Activated CD8-positive, alpha-beta T cell treated with anti-CD3 and anti-CD28 coated beads for 36 hours (primary cell): ENCODE data around the gene SLC35B1. TPM values are rescaled to one million over a fixed set of nuclear protein-coding genes. Genes with fewer than 3 reads are reported as not detected.
A peak's percentile ranks its signal among the peaks of the same experiment; 100 is the strongest.

Experiments used
- ATAC-seq: fragments of 200-7000 bp; cut with Tn5 transposase; one replicate; pipeline ENCODE4 v1.10.0; 2021; ENCODE audit warnings: mild to moderate bottlenecking, moderate library complexity
- CTCF ChIA-PET: fragments of 350-600 bp; sonication (Branson Sonifier 250); formaldehyde crosslinking; loops from one replicate; lab custom pipeline; 2021; ENCODE audit warnings: antibody characterized with exemption; lab: Charles Lee
- POLR2A ChIA-PET: fragments of 350-600 bp; sonication (Branson Sonifier 250); formaldehyde crosslinking; loops from one replicate; lab custom pipeline; 2021; ENCODE audit warnings: antibody characterized with exemption; lab: Charles Lee
- DNase-seq: peaks from one replicate; pipeline ENCODE4 v3.0.0-alpha.2; 2020
- H3K27ac Mint-ChIP-seq: one replicate; pipeline ENCODE4 v1.8.0; 2021; ENCODE audit warnings: mild to moderate bottlenecking, mixed read lengths
- H3K27me3 Mint-ChIP-seq: one replicate; pipeline ENCODE4 v1.8.0; 2021; ENCODE audit warnings: mixed read lengths
- H3K36me3 Mint-ChIP-seq: one replicate; pipeline ENCODE4 v1.8.0; 2021; ENCODE audit warnings: low read depth, mixed read lengths
- H3K4me1 Mint-ChIP-seq: one replicate; pipeline ENCODE4 v1.8.0; 2021; ENCODE audit warnings: low read depth, mixed read lengths
- H3K4me3 Mint-ChIP-seq: one replicate; pipeline ENCODE4 v1.8.0; 2021; ENCODE audit warnings: mild to moderate bottlenecking, moderate library complexity, mixed read lengths
- H3K9me3 Mint-ChIP-seq: one replicate; pipeline ENCODE4 v1.8.0; 2021; ENCODE audit warnings: mixed read lengths
- CTCF ChIP-seq: fragments of 200-600 bp; IDR thresholded peaks from one replicate; pipeline ENCODE4 v1.8.0; 2022; ENCODE audit warnings: antibody characterized with exemption, mild to moderate bottlenecking
- intact Hi-C: fragments of 100-400 bp; cut with micrococcal nuclease; formaldehyde crosslinking; loops from one replicate; pipeline ENCODE4 v1.10.0; 2022
- total RNA-seq, 2 experiments: library from RNA; stranded (reverse); gene quantifications; one replicate each; pipeline ENCODE4 v1.2.3, GENCODE V29; 2021

Gene SLC35B1
- total RNA-seq, 2 experiments from 2014 or later = 38.6 to 46.6 TPM

GRCh38 chr17:49695698-49696232 lies 12.0 kb downstream of the SLC35B1 start:
- H3K27ac Mint-ChIP-seq = peak overlapping the region; percentile 89
- ATAC-seq = peak; percentile 35
- intact Hi-C loops = loop anchor here (2.0 kb wide), 1 partner anchor 125 kb away; no protein-coding TSS in a partner anchor
- POLR2A ChIA-PET = interaction anchor here (0.8 to 2.5 kb wide), 15 partner anchors 9 to 246 kb away, joined by 3 to 7 read pairs (median 3); partner anchors contain the start of genes FAM117A, NXPH3, SPOP and TAC4
- TF ChIP-seq CTCF = peak; percentile 32
- no peaks in the 10 kb centered on the region for H3K9me3 Mint-ChIP-seq
- no peak for DNase-seq
- peaks cover 51% of the 10 kb centered on the region for H3K4me1 Mint-ChIP-seq
- CTCF ChIA-PET = interaction anchor here (0.7 to 32.2 kb wide), 43 partner anchors 9 to 304 kb away, joined by 3 to 780 read pairs (median 5); partner anchors contain the start of genes FAM117A, KAT7, NXPH3 and SLC35B1
- peak overlapping the region; percentile 17 for H3K4me3 Mint-ChIP-seq
- no peaks in the 10 kb centered on the region for H3K27me3 Mint-ChIP-seq
- peaks cover 8% of the 10 kb centered on the region for H3K36me3 Mint-ChIP-seq

GRCh38 chr17:49694847-49695697 lies 12.7 kb downstream of the SLC35B1 start:
- DNase-seq = peak; percentile 90
- Mint-ChIP-seq H3K27ac (peak overlapping the region; percentile 89), H3K9me3 (no peaks in the 10 kb centered on the region), H3K4me1 (peaks cover 52% of the 10 kb centered on the region), H3K27me3 (no peaks in the 10 kb centered on the region), H3K36me3 (peaks cover under 1% of the 10 kb centered on the region), H3K4me3 (peak overlapping the region; percentile 17)
- ChIA-PET CTCF (interaction anchor here (0.9 to 32.2 kb wide), 30 partner anchors 8 to 304 kb away, joined by 3 to 780 read pairs (median 5); partner anchors contain the start of genes FAM117A, KAT7, NXPH3 and SLC35B1), POLR2A (interaction anchor here (0.8 to 2.5 kb wide), 9 partner anchors 10 to 247 kb away, joined by 3 to 7 read pairs (median 3); partner anchors contain the start of gene NXPH3)
- TF ChIP-seq CTCF = peak; percentile 94
- intact Hi-C loops = no loop called here
- ATAC-seq = peak; percentile 40

- no peak for DNase-seq
- Mint-ChIP-seq H3K36me3 (peaks cover 7% of the 10 kb centered on the region), H3K4me3 (no peak overlapping the region), H3K27ac (no peak overlapping the region), H3K27me3 (no peaks in the 10 kb centered on the region), H3K9me3 (no peaks in the 10 kb centered on the region), H3K4me1 (peaks cover 57% of the 10 kb centered on the region)
- no peak for ATAC-seq
- intact Hi-C loops = no loop called here
- CTCF ChIA-PET = interaction anchor here (0.7 to 32.2 kb wide), 3 partner anchors 10 to 126 kb away, joined by 3 to 780 read pairs (median 4); partner anchors contain the start of gene NXPH3
- TF ChIP-seq CTCF = no peak
- POLR2A ChIA-PET = interaction anchor here (1.3 to 1.5 kb wide), 2 partner anchors 12 to 122 kb away, joined by 3 to 6 read pairs; no protein-coding TSS in a partner anchor
These were observed 15.0 kb downstream of the SLC35B1 start for GRCh38 chr17:49692751-49693150.

DNA sequence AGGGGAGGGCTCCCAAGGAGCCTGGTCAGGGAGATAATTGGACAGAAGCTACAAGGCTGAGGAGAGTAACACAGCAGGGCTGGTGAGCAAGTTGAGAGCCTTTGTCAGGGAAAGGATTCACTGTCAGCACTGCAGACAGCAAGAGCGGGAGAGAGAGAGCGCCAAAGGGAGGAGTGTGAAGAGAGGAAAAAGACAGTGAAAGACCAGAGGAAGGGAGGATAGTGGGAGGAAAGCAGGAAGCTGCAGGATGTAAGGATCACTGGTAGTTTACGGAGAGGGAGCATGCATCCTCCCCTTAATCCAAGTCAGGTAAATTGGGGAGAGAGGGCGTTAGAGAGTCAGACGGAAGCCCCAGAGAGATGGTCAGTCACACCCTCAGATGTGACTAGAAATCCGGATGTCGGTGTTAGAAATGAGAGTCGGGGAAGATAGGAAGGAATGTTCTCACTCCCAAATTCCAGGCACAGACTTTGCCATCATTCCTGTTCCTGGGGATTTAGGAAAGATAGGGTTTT lies 16.0 kb downstream of the SLC35B1 start:
- Mint-ChIP-seq H3K36me3 (peaks cover 7% of the 10 kb centered on the region), H3K4me3 (no peak overlapping the region), H3K27ac (no peak overlapping the region), H3K9me3 (no peaks in the 10 kb centered on the region), H3K27me3 (no peaks in the 10 kb centered on the region), H3K4me1 (peaks cover 61% of the 10 kb centered on the region)
- no peak for TF ChIP-seq CTCF
- ChIA-PET CTCF (interaction anchor here (1.2 to 32.2 kb wide), 4 partner anchors 15 to 125 kb away, joined by 3 to 780 read pairs (median 4); partner anchors contain the start of gene NXPH3), POLR2A (interaction anchor here (0.8 to 1.5 kb wide), 4 partner anchors 9 to 122 kb away, joined by 3 to 5 read pairs (median 3); partner anchors contain the start of gene SPOP)
- DNase-seq (no peak), ATAC-seq (no peak)
- intact Hi-C loops = no loop called here
